Measurements from ENCODE around the gene ISOC2.

ISOC2 gene

GRCh38 chr19:55453511-55454260 lies 7.8 kb downstream of the ISOC2 start:
- H3K79me2 ChIP-seq (ENCODE audit: insufficient read depth, low read length): peaks cover 9% of the 10 kb centered on the region; the same call in 1 of the 2 replicates
- no peaks in the 10 kb centered on the region for H3K9me3 ChIP-seq (ENCODE audit: insufficient read depth, low read length, severe bottlenecking)
- TF ChIP-seq EZH2 (IDR thresholded peaks at IDR 0.05; ENCODE audit: borderline replicate concordance, low read depth, low read length, severe bottlenecking): no peak
- TF ChIP-seq, protein P1, sequence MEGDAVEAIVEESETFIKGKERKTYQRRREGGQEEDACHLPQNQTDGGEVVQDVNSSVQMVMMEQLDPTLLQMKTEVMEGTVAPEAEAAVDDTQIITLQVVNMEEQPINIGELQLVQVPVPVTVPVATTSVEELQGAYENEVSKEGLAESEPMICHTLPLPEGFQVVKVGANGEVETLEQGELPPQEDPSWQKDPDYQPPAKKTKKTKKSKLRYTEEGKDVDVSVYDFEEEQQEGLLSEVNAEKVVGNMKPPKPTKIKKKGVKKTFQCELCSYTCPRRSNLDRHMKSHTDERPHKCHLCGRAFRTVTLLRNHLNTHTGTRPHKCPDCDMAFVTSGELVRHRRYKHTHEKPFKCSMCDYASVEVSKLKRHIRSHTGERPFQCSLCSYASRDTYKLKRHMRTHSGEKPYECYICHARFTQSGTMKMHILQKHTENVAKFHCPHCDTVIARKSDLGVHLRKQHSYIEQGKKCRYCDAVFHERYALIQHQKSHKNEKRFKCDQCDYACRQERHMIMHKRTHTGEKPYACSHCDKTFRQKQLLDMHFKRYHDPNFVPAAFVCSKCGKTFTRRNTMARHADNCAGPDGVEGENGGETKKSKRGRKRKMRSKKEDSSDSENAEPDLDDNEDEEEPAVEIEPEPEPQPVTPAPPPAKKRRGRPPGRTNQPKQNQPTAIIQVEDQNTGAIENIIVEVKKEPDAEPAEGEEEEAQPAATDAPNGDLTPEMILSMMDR (IDR thresholded peaks at IDR 0.05; ENCODE audit: borderline replicate concordance, extremely low read depth, low read length, poor library complexity, severe bottlenecking): no peak
- H2AFZ ChIP-seq (ENCODE audit: low read depth, low read length): no peak overlapping the region
- H3K4me2 ChIP-seq (ENCODE audit: insufficient read depth, low read length): peak overlapping the region; percentile 85; the same call in 1 of the 2 replicates
- H3K27ac ChIP-seq (ENCODE audit: low read length): no peak overlapping the region
- peaks cover 12% of the 10 kb centered on the region for H4K20me1 ChIP-seq (ENCODE audit: insufficient read depth, low read length)
- peaks cover 16% of the 10 kb centered on the region for H3K4me1 ChIP-seq (ENCODE audit: insufficient read depth, low read length)
- H3K9ac ChIP-seq (ENCODE audit: low read depth, low read length): no peak overlapping the region
- peaks cover 19% of the 10 kb centered on the region for H3K27me3 ChIP-seq (ENCODE audit: insufficient read depth, low read length, poor library complexity)
- DNase-seq (no peak), ATAC-seq (ENCODE audit: insufficient read depth, low read depth) (no peak)
- no peak overlapping the region for H3K4me3 ChIP-seq (ENCODE audit: low read depth in 1 of 2, low read length in 2 of 2)
- H3K36me3 ChIP-seq (ENCODE audit: insufficient read depth, low read length): peaks cover 12% of the 10 kb centered on the region; the same call in 1 of the 2 replicates

- H3K4me3 ChIP-seq (ENCODE audit: low read depth in 1 of 2, low read length in 2 of 2): peak overlapping the region in 1 of 2 experiments; percentile 54; a peak in 2 of 4 replicates
- DNase-seq (peak; percentile 95), ATAC-seq (ENCODE audit: insufficient read depth, low read depth) (peak; percentile 94)
- peak overlapping the region; percentile 85 for H3K4me2 ChIP-seq (ENCODE audit: insufficient read depth, low read length)
- H2AFZ ChIP-seq (ENCODE audit: low read depth, low read length): peak overlapping the region; percentile 20; the same call in 1 of the 2 replicates
- H3K9me3 ChIP-seq (ENCODE audit: insufficient read depth, low read length, severe bottlenecking): no peaks in the 10 kb centered on the region
- no peak overlapping the region for H3K27ac ChIP-seq (ENCODE audit: low read length)
- TF ChIP-seq, protein P1 (IDR thresholded peaks at IDR 0.05; ENCODE audit: borderline replicate concordance, extremely low read depth, low read length, poor library complexity, severe bottlenecking): peak; percentile 3
- no peak for TF ChIP-seq EZH2 (IDR thresholded peaks at IDR 0.05; ENCODE audit: borderline replicate concordance, low read depth, low read length, severe bottlenecking)
- peaks cover 19% of the 10 kb centered on the region for H3K27me3 ChIP-seq (ENCODE audit: insufficient read depth, low read length, poor library complexity)
- peak overlapping the region; percentile 49; the same call in 1 of the 2 replicates for H3K9ac ChIP-seq (ENCODE audit: low read depth, low read length)
- peaks cover 16% of the 10 kb centered on the region for H3K4me1 ChIP-seq (ENCODE audit: insufficient read depth, low read length)
- peaks cover 11% of the 10 kb centered on the region for H4K20me1 ChIP-seq (ENCODE audit: insufficient read depth, low read length)
- peaks cover 12% of the 10 kb centered on the region; the same call in 1 of the 2 replicates for H3K36me3 ChIP-seq (ENCODE audit: insufficient read depth, low read length)
- peaks cover 4% of the 10 kb centered on the region; the same call in 1 of the 2 replicates for H3K79me2 ChIP-seq (ENCODE audit: insufficient read depth, low read length)
Measured at GRCh38 chr19:55452749-55453346, 8.6 kb downstream of the ISOC2 start.

- peak; percentile 51 for DNase-seq
- peaks cover 19% of the 10 kb centered on the region for H3K27me3 ChIP-seq (ENCODE audit: insufficient read depth, low read length, poor library complexity)
Measured at GRCh38 chr19:55451965-55452748, 9.3 kb downstream of the ISOC2 start.

More at GRCh38 chr19:55451965-55452748, 9.3 kb downstream of the ISOC2 start:
- Histone ChIP-seq H3K79me2 (ENCODE audit: insufficient read depth, low read length) (peaks cover 4% of the 10 kb centered on the region; the same call in 1 of the 2 replicates), H2AFZ (ENCODE audit: low read depth, low read length) (peak overlapping the region; percentile 20; the same call in 1 of the 2 replicates), H3K4me2 (ENCODE audit: insufficient read depth, low read length) (peak overlapping the region; percentile 85), H3K9ac (ENCODE audit: low read depth, low read length) (peak overlapping the region; percentile 49; the same call in 1 of the 2 replicates), H3K36me3 (ENCODE audit: insufficient read depth, low read length) (peaks cover 12% of the 10 kb centered on the region; the same call in 1 of the 2 replicates), H3K4me1 (ENCODE audit: insufficient read depth, low read length) (peaks cover 16% of the 10 kb centered on the region), H3K9me3 (ENCODE audit: insufficient read depth, low read length, severe bottlenecking) (no peaks in the 10 kb centered on the region), H3K27ac (ENCODE audit: low read length) (no peak overlapping the region), H3K4me3 (ENCODE audit: low read depth in 1 of 2, low read length in 2 of 2) (peak overlapping the region; percentile 13 to 54; a peak in 3 of 4 replicates), H4K20me1 (ENCODE audit: insufficient read depth, low read length) (peaks cover 13% of the 10 kb centered on the region)
- ATAC-seq (ENCODE audit: insufficient read depth, low read depth): no peak
- no peak for TF ChIP-seq EZH2 (IDR thresholded peaks at IDR 0.05; ENCODE audit: borderline replicate concordance, low read depth, low read length, severe bottlenecking)
- TF ChIP-seq, protein P1 (IDR thresholded peaks at IDR 0.05; ENCODE audit: borderline replicate concordance, extremely low read depth, low read length, poor library complexity, severe bottlenecking): no peak

Measured in DND-41 (cell line).